ENCODE data around the gene MDM2.

DNA sequence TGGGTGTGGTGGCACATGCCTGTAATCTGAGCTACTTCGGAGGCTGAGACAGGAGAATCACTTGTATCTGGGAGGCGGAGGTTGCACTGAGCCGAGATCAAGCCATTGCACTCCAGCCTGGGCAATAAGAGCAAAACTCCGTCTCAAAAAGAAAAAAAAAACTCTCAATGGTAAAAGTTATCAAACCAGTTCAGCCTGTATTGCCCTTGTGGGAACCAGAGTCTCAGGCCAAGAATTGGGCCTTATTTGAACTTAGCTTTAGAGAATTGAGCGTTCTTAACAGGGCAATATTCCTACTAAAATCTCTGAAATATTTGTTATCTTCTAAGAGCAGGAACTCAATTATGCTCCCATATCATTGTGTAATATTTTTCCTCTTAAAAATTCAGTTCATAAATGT is 7.7 kb upstream of the MDM2 start:
- TF ChIP-seq POLR2A (IDR thresholded peaks at IDR 0.05; ENCODE audit: low read depth, low read length) (no peak), SRF (IDR thresholded peaks at IDR 0.05; ENCODE audit: low read depth in 2 of 2, low read length in 2 of 2) (no peak), YY1 (IDR thresholded peaks at IDR 0.05; ENCODE audit: low read depth, low read length) (no peak)
- TF ChIP-seq, protein P1, sequence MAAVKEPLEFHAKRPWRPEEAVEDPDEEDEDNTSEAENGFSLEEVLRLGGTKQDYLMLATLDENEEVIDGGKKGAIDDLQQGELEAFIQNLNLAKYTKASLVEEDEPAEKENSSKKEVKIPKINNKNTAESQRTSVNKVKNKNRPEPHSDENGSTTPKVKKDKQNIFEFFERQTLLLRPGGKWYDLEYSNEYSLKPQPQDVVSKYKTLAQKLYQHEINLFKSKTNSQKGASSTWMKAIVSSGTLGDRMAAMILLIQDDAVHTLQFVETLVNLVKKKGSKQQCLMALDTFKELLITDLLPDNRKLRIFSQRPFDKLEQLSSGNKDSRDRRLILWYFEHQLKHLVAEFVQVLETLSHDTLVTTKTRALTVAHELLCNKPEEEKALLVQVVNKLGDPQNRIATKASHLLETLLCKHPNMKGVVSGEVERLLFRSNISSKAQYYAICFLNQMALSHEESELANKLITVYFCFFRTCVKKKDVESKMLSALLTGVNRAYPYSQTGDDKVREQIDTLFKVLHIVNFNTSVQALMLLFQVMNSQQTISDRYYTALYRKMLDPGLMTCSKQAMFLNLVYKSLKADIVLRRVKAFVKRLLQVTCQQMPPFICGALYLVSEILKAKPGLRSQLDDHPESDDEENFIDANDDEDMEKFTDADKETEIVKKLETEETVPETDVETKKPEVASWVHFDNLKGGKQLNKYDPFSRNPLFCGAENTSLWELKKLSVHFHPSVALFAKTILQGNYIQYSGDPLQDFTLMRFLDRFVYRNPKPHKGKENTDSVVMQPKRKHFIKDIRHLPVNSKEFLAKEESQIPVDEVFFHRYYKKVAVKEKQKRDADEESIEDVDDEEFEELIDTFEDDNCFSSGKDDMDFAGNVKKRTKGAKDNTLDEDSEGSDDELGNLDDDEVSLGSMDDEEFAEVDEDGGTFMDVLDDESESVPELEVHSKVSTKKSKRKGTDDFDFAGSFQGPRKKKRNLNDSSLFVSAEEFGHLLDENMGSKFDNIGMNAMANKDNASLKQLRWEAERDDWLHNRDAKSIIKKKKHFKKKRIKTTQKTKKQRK (IDR thresholded peaks at IDR 0.05; ENCODE audit: low read depth, low read length), result no peak

All from GM12878 (cell line).